T-helper 22 cell (primary cell): ENCODE results near the gene ANKRD18A.

Experiments
- DNase-seq: peaks from one replicate; pipeline ENCODE4 v3.0.0-alpha.2; 2020; ENCODE audit warnings: low read depth

ANKRD18A gene

DNA sequence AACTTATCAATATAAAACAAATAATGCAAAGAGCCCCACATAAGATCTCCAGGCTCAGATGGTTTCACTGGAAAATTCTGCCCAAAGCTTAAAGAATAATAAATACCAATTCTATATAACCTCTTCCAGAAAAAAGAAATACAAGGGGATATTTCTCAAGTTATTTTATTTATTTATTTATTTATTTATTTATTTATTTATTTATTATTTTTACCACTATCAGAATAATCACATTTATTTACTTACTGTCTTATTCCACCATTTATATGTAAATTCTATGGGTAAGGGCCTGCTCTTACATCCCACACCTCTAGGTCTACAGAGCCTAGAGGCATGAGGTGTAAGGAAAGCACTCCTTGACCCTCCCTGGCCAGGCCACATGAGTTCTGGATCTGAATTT, 91.1 kb downstream of the ANKRD18A start:
- DNase-seq: no peak

DNA sequence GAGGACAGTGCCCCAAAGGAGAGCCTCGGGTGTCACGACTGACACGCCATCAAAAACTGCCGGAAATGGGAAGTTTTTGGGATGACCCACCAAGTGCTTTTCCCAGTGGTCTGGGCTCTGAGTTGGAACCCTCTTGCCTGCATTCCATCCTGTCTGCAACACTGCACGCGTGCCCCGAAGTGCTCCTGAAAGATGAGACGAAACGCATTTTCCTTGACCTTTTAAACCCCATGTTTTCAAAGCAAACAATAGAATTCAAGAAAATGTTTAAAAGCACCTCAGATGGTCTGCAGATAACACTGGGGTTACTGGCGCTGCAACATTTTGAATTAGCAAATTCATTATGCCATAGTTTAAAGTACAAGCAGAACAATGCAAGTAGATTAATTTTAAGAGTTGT, 92.9 kb downstream of the ANKRD18A start:
- no peak for DNase-seq

DNA sequence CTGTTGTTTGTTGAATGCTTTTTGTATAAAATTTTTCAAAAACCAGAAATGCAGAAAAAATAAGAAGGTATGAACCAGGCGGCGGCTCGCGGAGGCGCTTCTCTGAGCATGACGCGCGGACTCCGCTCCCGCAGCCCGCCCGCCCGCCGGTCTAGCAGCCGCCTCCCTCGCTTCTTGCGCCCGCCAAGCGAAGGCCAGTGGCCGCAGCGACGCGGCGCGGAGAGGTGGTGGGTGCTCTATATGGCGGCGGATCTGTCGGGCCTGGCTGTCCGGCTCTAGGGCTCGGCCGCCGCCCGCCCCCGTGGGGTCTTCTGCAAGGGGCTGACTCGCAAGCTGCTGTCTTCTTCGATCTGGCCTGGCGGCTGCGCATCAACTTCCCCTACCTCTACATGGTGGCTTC, 93.8 kb downstream of the ANKRD18A start:
- no peak for DNase-seq

DNA sequence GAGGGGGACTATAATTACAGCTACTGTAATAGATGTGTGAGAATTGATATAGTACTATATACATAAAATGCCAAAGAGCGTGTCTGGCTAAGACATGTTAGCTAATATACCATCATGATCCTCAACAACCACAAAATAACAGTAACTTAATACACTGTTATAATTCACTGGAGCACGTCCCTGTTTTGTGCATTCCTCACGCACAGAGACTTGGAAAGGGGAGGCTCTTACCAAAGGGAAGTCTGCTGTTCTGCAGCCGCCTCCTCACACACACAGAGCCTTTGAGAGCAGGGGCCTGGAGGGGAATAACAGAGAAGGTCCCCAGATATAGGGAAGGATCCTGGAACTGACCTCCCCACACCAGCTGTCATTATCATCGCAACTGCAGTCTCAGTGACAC, 97.3 kb downstream of the ANKRD18A start:
- no peak for DNase-seq

DNA sequence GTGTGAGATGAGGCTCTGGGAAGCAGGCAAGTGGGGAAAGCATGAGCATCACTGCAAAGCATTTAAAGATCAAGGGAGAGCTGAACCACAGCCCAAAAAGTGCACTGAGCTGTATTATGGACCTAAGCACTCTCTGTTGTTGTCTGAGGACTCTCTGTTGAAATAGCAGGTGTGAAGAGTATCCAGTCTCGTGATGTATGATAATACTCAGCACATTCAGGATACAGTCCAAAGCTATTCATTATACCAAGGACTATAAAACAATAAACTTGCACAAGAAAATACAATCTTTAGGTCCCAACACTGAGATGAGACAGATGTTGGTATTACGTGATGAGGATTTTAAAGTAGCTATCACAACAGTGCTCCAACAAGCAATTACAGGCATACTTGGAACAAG, 98.6 kb downstream of the ANKRD18A start:
- no peak for DNase-seq
